K562 (cell line): ENCODE results near the gene MAST3. TPM values are rescaled to one million over a fixed set of nuclear protein-coding genes. Genes with fewer than 3 reads are reported as not detected.

ENCODE experiments used
- FOXA3 ChIP-seq, 2 experiments: fragments of 450-650 bp in 1 of 2; sonication (generic) in 1 of 2; formaldehyde crosslinking; IDR thresholded peaks in 1 of 2; conservative IDR thresholded peaks in 1 of 2; 2 replicates each; pipeline versions ENCODE4 v1.4.0 to v1.8.0; 2020 to 2022; ENCODE audit warnings: mild to moderate bottlenecking in 2 of 2, missing genetic modification reagents in 1 of 2
- KDM2B ChIP-seq: fragments of 250-450 bp; sonication (Bioruptor Pico); IDR thresholded peaks from 2 replicates; pipeline ENCODE4 v1.8.0; 2021; ENCODE audit warnings: mild to moderate bottlenecking, moderate library complexity
- RBFOX2 ChIP-seq: fragments of 200-400 bp; formaldehyde crosslinking; IDR thresholded peaks from 2 replicates; pipeline ENCODE4 v1.6.1; 2017; ENCODE audit warnings: low read depth, mild to moderate bottlenecking, low read length, moderate library complexity
- RNF2 ChIP-seq: sonication (generic); IDR thresholded peaks from 2 replicates; pipeline ENCODE4 v1.6.1; 2016
- TAL1 ChIP-seq: fragments of 450-650 bp; IDR thresholded peaks from 2 replicates; pipeline ENCODE4 v1.6.1; 2016; ENCODE audit warnings: mild to moderate bottlenecking
- TBP ChIP-seq: optimal IDR thresholded peaks from 2 replicates; pipeline ENCODE3; 2011; ENCODE audit warnings: low read depth, low read length, improper control_type of control experiment
- ZKSCAN1 ChIP-seq: fragments of 150-350 bp; IDR thresholded peaks from 2 replicates; pipeline ENCODE4 v1.6.1; 2016; ENCODE audit warnings: low read depth, low read length
- ZNF263 ChIP-seq: sonication (generic); formaldehyde crosslinking; IDR thresholded peaks from 2 replicates; pipeline ENCODE4 v1.8.0; 2022; ENCODE audit warnings: mild to moderate bottlenecking, missing genetic modification reagents, borderline replicate concordance
- ZNF407 ChIP-seq: fragments of 450-650 bp; IDR thresholded peaks from 2 replicates; pipeline ENCODE4 v1.6.1; 2016; ENCODE audit warnings: low read depth
- polyA plus RNA-seq, 8 experiments: library from polyadenylated mRNA; depleted of rRNA in 4 of 8; stranded (reverse) in 5 of 8; unstranded in 3 of 8; fragments of >200 nt; fragmentation: Nextera tagmentation in 2 of 8; fragmentation: Illumina TruSeq in 1 of 8; extraction: Ambion mirVana in 2 of 8; extraction: Trizol in 1 of 8; gene quantifications; 2 replicates each; pipeline versions ENCODE4 v1.2.1 to v1.2.3, GENCODE V29; 2011 to 2014; ENCODE audit warnings: inconsistent platforms in 1 of 8, missing spikeins in 1 of 8
- total RNA-seq, 7 experiments: library from RNA; depleted of rRNA in 6 of 7; stranded (reverse); fragments of >200 nt in 6 of 7; fragmentation: Illumina TruSeq in 2 of 7; extraction: Trizol in 2 of 7; gene quantifications; 2 replicates each; pipeline versions ENCODE4 v1.2.1 to v1.2.3, GENCODE V29; 2011 to 2021; ENCODE audit warnings: low replicate concordance in 1 of 7
- TF ChIP-seq, protein P1 (sequence below): sonication (generic); formaldehyde crosslinking; IDR thresholded peaks from 2 replicates; pipeline ENCODE4 v1.8.1; 2023; ENCODE audit warnings: missing genetic modification reagents, mild to moderate bottlenecking, borderline replicate concordance
- TF ChIP-seq, protein P2 (sequence below): fragments of 250-450 bp; sonication (Bioruptor Pico); IDR thresholded peaks from 2 replicates; pipeline ENCODE4 v1.9.0; 2021; ENCODE audit warnings: mild to moderate bottlenecking
- TF ChIP-seq, protein P3 (sequence below): fragments of 450-650 bp; IDR thresholded peaks from 2 replicates; pipeline ENCODE4 v1.6.1; 2016; ENCODE audit warnings: borderline replicate concordance

MAST3 gene
- total and polyA plus RNA-seq, 9 of the 15 experiments (the other 6 are each of a cell fraction or from before 2014, with no cell fraction given) = 0.94 to 9.9 (median 2.4) TPM

- TF ChIP-seq, protein P1, sequence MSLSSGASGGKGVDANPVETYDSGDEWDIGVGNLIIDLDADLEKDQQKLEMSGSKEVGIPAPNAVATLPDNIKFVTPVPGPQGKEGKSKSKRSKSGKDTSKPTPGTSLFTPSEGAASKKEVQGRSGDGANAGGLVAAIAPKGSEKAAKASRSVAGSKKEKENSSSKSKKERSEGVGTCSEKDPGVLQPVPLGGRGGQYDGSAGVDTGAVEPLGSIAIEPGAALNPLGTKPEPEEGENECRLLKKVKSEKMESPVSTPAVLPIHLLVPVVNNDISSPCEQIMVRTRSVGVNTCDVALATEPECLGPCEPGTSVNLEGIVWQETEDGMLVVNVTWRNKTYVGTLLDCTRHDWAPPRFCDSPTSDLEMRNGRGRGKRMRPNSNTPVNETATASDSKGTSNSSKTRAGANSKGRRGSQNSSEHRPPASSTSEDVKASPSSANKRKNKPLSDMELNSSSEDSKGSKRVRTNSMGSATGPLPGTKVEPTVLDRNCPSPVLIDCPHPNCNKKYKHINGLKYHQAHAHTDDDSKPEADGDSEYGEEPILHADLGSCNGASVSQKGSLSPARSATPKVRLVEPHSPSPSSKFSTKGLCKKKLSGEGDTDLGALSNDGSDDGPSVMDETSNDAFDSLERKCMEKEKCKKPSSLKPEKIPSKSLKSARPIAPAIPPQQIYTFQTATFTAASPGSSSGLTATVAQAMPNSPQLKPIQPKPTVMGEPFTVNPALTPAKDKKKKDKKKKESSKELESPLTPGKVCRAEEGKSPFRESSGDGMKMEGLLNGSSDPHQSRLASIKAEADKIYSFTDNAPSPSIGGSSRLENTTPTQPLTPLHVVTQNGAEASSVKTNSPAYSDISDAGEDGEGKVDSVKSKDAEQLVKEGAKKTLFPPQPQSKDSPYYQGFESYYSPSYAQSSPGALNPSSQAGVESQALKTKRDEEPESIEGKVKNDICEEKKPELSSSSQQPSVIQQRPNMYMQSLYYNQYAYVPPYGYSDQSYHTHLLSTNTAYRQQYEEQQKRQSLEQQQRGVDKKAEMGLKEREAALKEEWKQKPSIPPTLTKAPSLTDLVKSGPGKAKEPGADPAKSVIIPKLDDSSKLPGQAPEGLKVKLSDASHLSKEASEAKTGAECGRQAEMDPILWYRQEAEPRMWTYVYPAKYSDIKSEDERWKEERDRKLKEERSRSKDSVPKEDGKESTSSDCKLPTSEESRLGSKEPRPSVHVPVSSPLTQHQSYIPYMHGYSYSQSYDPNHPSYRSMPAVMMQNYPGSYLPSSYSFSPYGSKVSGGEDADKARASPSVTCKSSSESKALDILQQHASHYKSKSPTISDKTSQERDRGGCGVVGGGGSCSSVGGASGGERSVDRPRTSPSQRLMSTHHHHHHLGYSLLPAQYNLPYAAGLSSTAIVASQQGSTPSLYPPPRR = no peak
- TF ChIP-seq, protein P2, sequence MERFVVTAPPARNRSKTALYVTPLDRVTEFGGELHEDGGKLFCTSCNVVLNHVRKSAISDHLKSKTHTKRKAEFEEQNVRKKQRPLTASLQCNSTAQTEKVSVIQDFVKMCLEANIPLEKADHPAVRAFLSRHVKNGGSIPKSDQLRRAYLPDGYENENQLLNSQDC = no peak
- TF ChIP-seq KDM2B (no peak), FOXA3 (CRISPR knock-in tag; conservative IDR thresholded peaks at IDR 0.05 in 1 of 2, IDR thresholded peaks at IDR 0.05 in 1 of 2) (peak in 1 of 2 experiments; percentile 17; a peak in 1 of 4 replicates), ZNF263 (peak; percentile 66), ZNF407 (peak; percentile 62), RNF2 (no peak), RBFOX2 (peak; percentile 64), TAL1 (peak; percentile 79), ZKSCAN1 (no peak), TBP (peak; percentile 30)
- TF ChIP-seq, protein P3, sequence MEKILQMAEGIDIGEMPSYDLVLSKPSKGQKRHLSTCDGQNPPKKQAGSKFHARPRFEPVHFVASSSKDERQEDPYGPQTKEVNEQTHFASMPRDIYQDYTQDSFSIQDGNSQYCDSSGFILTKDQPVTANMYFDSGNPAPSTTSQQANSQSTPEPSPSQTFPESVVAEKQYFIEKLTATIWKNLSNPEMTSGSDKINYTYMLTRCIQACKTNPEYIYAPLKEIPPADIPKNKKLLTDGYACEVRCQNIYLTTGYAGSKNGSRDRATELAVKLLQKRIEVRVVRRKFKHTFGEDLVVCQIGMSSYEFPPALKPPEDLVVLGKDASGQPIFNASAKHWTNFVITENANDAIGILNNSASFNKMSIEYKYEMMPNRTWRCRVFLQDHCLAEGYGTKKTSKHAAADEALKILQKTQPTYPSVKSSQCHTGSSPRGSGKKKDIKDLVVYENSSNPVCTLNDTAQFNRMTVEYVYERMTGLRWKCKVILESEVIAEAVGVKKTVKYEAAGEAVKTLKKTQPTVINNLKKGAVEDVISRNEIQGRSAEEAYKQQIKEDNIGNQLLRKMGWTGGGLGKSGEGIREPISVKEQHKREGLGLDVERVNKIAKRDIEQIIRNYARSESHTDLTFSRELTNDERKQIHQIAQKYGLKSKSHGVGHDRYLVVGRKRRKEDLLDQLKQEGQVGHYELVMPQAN = peak; percentile 83; the same call in 1 of the 2 replicates
Measured at GRCh38 chr19:18156841-18157464, 59.4 kb downstream of the MAST3 start (continued).
